Upper lobe of right lung (tissue), 1 donor: ENCODE results near the gene COX4I1. TPM values are rescaled to one million over a fixed set of nuclear protein-coding genes. Genes with fewer than 3 reads are reported as not detected.

Experiments used
- ATAC-seq: fragments of 200-7000 bp; cut with Tn5 transposase; one replicate; pipeline ENCODE4 v1.9.1; 2020; ENCODE audit warnings: mild to moderate bottlenecking, moderate library complexity
- DNase-seq: peaks from one replicate; pipeline ENCODE4 v3.0.0-alpha.2; 2020
- H3K27ac ChIP-seq: fragments of 200-600 bp; one replicate; pipeline ENCODE4 v1.8.0; 2022
- H3K27me3 ChIP-seq: fragments of 200-600 bp; one replicate; pipeline ENCODE4 v1.8.0; 2022; ENCODE audit warnings: mild to moderate bottlenecking
- H3K36me3 ChIP-seq: fragments of 200-600 bp; one replicate; pipeline ENCODE4 v1.8.0; 2022
- H3K4me1 ChIP-seq: fragments of 200-600 bp; one replicate; pipeline ENCODE4 v1.8.0; 2022
- H3K4me3 ChIP-seq: fragments of 200-600 bp; one replicate; pipeline ENCODE4 v1.8.0; 2022; ENCODE audit warnings: mild to moderate bottlenecking
- H3K9me3 ChIP-seq: fragments of 200-600 bp; one replicate; pipeline ENCODE4 v1.8.0; 2022
- CTCF ChIP-seq: fragments of 200-600 bp; IDR thresholded peaks from one replicate; pipeline ENCODE4 v1.8.0; 2022; ENCODE audit warnings: antibody characterized with exemption
- intact Hi-C: fragments of 100-400 bp; cut with DNase I; formaldehyde crosslinking; loops from one replicate; pipeline ENCODE4 v1.11.0; 2022
- long read RNA-seq: library from polyadenylated mRNA; unstranded; transcript quantifications from one replicate; pipeline ENCODE4 v2.0.0, GENCODE V29; 2021
- total RNA-seq: library from RNA; stranded (reverse); fragmentation: NEBNext Ultra II Directional; extraction: Animal tissue kit (Norgen Biotek cat#: 25700); gene quantifications from one replicate; pipeline ENCODE4 v1.2.1, GENCODE V29; 2021
- donor health status: DM: no; HTN: yes; CAD: no; lungs with severe emphysema.

COX4I1 gene
- 382 TPM for total RNA-seq
- long read RNA-seq, transcript COX4I1-201 (5 exons, 708 nt), result major isoform, 192 of 211 reads
- long read RNA-seq, transcript COX4I1-215 (3 exons, 2,271 nt), result minor isoform, 10 of 211 reads
- long read RNA-seq, partial matches to known transcripts, result 5 of 211 reads
- long read RNA-seq, other reads (novel, unspliced or antisense), result 3 of 211 reads

GRCh38 chr16:85799497-85800320 is at the start of gene COX4I1, which contains the start of gene EMC8:
Gene COX4I1, plus strand, starts transcription at chr16:85799695. Its CDS starts 1,511 bp downstream, at chr16:85801206.
Gene EMC8, minus strand, starts transcription at chr16:85799544. Its CDS starts 249 bp downstream, at chr16:85799295.
- no peaks in the 10 kb centered on the region for H3K9me3 ChIP-seq
- ATAC-seq (peak; percentile 98), DNase-seq (peak; percentile 98)
- H3K4me1 ChIP-seq, result peaks cover 31% of the 10 kb centered on the region
- peaks cover 55% of the 10 kb centered on the region for H3K36me3 ChIP-seq
- H3K4me3 ChIP-seq, result peak within 1 kb of the TSS; percentile 78
- no peaks in the 10 kb centered on the region for H3K27me3 ChIP-seq
- peak within 1 kb of the TSS; percentile 95 for H3K27ac ChIP-seq
- TF ChIP-seq CTCF, result no peak
- intact Hi-C loops, result no loop called here

GRCh38 chr16:85749771-85750145 is 49.7 kb upstream of the COX4I1 start:
- no peaks in the 10 kb centered on the region for H3K27me3 ChIP-seq
- intact Hi-C loops, result no loop called here
- no peak for TF ChIP-seq CTCF
- ATAC-seq, result no peak
- H3K9me3 ChIP-seq, result no peaks in the 10 kb centered on the region
- H3K4me1 ChIP-seq, result peaks cover 16% of the 10 kb centered on the region
- DNase-seq, result no peak
- no peaks in the 10 kb centered on the region for H3K36me3 ChIP-seq
- H3K4me3 ChIP-seq, result peak overlapping the region; percentile 55
- H3K27ac ChIP-seq, result no peak overlapping the region

GRCh38 chr16:85750146-85750826 is 49.2 kb upstream of the COX4I1 start:
- intact Hi-C loops, result no loop called here
- H3K9me3 ChIP-seq, result no peaks in the 10 kb centered on the region
- no peaks in the 10 kb centered on the region for H3K27me3 ChIP-seq
- H3K36me3 ChIP-seq, result no peaks in the 10 kb centered on the region
- peaks cover 16% of the 10 kb centered on the region for H3K4me1 ChIP-seq
- H3K27ac ChIP-seq, result no peak overlapping the region
- TF ChIP-seq CTCF, result no peak
- peak; percentile 40 for ATAC-seq
- H3K4me3 ChIP-seq, result peak overlapping the region; percentile 55
- DNase-seq, result peak; percentile 70

DNA sequence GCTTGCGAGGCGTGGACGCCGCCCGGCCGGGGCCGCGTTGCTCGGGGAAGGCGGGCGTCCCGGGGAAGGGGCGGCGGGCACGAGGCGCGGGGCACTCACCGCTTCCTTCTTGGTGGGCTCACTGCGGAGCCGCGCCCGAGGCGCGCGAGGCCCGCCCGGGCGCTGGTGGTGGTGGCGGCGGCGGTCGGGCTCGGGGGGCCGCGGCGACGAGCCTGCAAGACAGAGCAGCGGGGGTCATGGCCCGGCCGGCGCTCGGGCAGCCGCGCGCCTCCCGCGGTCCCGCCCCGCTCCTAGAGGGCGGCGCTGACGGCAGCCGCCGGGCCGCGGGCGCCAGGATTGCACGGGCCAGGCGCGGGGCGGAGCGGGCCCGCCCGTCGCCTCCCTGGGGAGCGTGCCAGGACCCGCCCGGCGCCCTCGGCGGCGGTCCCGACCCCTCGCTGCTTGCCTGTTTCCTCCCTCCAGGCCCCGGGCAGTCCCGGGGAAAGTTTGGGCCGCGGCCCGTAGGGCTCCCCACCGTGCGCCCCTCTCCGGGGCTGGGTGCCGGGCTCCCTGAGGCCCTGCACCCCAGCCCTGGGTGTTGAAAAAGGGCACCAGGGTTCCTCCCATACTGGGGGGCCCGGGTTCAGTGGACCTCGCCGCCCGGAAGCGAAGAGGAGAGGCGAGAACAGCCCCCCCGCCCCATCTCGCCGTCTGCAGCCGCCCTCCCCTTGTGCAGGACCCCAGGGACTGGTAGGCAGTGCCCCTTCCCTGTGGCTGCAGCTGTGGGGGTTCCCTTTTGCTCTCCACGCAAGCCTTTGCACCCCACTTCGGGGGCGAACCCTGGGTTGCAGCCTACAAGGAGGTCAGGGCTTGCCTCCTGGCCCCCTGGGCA is 48.4 kb upstream of the COX4I1 start, which contains the start of gene C16orf74:
TSS of gene C16orf74 (minus strand) at position 270 of the 871 bp plus-strand sequence. CDS start 15,879 bp downstream, outside the sequence.
- peak; percentile 87 for ATAC-seq
- intact Hi-C loops, result no loop called here
- H3K27ac ChIP-seq, result no peak within 1 kb of the TSS

More for the DNA sequence above, 48.4 kb upstream of the COX4I1 start, which contains the start of gene C16orf74:
- Histone ChIP-seq H3K9me3 (no peaks in the 10 kb centered on the region), H3K27me3 (no peaks in the 10 kb centered on the region), H3K4me3 (peak within 1 kb of the TSS; percentile 55), H3K36me3 (no peaks in the 10 kb centered on the region), H3K4me1 (peaks cover 16% of the 10 kb centered on the region)
- DNase-seq, result peak; percentile 76
- TF ChIP-seq CTCF, result no peak
